Thoracic aorta (tissue), 2 donors: ENCODE data around the gene MACROH2A2. TPM values are rescaled to one million over a fixed set of nuclear protein-coding genes. Genes with fewer than 3 reads are reported as not detected.
"Not testable (repeated sequence)": the region's sequence is repeated elsewhere in the genome, so short reads cannot be mapped to it uniquely, and the experiment has no call there.

ENCODE experiments used
- ATAC-seq: fragments of 150-250 bp; one replicate; pipeline ENCODE4 v1.8.0; 2017; ENCODE audit warnings: low read depth; ENCODE audit not compliant: insufficient number of reproducible peaks, low FRiP score
- DNase-seq: peaks from one replicate; pipeline ENCODE4 v3.0.0-alpha.2; 2020; ENCODE audit warnings: low spot score
- H3K27ac ChIP-seq, 2 donors: fragments of 200-600 bp; sonication (generic); 1 replicate in 1 of 2; 2 replicates in 1 of 2; pipeline ENCODE4 v1.5.1; 2016; ENCODE audit warnings: mild to moderate bottlenecking in 2 of 2, moderate library complexity in 2 of 2
- H3K27me3 ChIP-seq: fragments of 200-600 bp; sonication (generic); replicated peaks from 2 replicates; pipeline ENCODE4 v1.6.0; 2016; ENCODE audit warnings: mild to moderate bottlenecking; ENCODE audit not compliant: insufficient read depth
- H3K36me3 ChIP-seq: fragments of 200-600 bp; sonication (generic); one replicate; pipeline ENCODE4 v1.5.1; 2016
- H3K4me1 ChIP-seq, 2 donors: fragments of 200-600 bp; sonication (generic); 1 replicate in 1 of 2; 2 replicates in 1 of 2; pipeline versions ENCODE4 v1.5.1 to v1.6.0; 2016; ENCODE audit warnings: low read depth in 2 of 2, mild to moderate bottlenecking in 1 of 2; ENCODE audit not compliant: control insufficient read depth in 1 of 2
- H3K4me3 ChIP-seq: fragments of 200-600 bp; sonication (generic); 2 replicates; pipeline ENCODE4 v1.5.1; 2016; ENCODE audit warnings: mild to moderate bottlenecking
- H3K9me3 ChIP-seq: fragments of 200-600 bp; sonication (generic); 2 replicates; pipeline ENCODE4 v1.5.1; 2016
- total RNA-seq, 2 donors: library from RNA; depleted of rRNA; stranded (reverse); fragments of >200 nt; gene quantifications; one replicate each; pipeline versions ENCODE4 v1.1.0 to v1.2.3, GENCODE V29; 2016
- TF ChIP-seq, protein P1 (sequence below): fragments of 200-600 bp; sonication (generic); IDR thresholded peaks from one replicate; pipeline ENCODE4 v1.5.1; 2019; ENCODE audit warnings: antibody characterized with exemption

The MACROH2A2 gene
- total RNA-seq, 2 donors from 2014 or later = 0.68 to 8.5 TPM

DNA sequence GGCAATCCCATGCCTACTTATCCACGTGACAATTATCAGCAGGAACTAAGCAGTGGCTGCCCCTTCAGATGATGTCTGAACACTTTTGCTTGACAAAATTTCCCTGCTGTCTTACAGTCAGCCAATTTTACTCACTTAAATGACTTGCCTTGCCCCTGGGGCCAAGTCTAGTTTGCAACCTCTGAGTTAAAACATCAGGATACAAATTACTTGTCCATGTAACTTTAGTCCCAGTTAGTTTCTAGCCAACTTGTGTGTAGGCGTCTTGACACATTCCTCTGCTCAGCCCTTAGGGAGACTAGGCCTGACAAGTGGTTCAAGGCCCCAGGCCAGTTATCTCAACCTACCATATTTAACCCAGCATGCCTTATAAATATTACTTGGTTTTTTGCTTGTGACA is 105.5 kb downstream of the MACROH2A2 start:
- ATAC-seq (no peak), DNase-seq (no peak)
- Histone ChIP-seq H3K27ac (no peak overlapping the region), H3K27me3 (no peaks in the 10 kb centered on the region), H3K4me3 (no peak overlapping the region), H3K36me3 (peaks cover 42% of the 10 kb centered on the region), H3K9me3 (no peaks in the 10 kb centered on the region), H3K4me1 (peaks cover 15 to 26% of the 10 kb centered on the region in 2 donors)
- TF ChIP-seq, protein P1, sequence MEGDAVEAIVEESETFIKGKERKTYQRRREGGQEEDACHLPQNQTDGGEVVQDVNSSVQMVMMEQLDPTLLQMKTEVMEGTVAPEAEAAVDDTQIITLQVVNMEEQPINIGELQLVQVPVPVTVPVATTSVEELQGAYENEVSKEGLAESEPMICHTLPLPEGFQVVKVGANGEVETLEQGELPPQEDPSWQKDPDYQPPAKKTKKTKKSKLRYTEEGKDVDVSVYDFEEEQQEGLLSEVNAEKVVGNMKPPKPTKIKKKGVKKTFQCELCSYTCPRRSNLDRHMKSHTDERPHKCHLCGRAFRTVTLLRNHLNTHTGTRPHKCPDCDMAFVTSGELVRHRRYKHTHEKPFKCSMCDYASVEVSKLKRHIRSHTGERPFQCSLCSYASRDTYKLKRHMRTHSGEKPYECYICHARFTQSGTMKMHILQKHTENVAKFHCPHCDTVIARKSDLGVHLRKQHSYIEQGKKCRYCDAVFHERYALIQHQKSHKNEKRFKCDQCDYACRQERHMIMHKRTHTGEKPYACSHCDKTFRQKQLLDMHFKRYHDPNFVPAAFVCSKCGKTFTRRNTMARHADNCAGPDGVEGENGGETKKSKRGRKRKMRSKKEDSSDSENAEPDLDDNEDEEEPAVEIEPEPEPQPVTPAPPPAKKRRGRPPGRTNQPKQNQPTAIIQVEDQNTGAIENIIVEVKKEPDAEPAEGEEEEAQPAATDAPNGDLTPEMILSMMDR = no peak

DNA sequence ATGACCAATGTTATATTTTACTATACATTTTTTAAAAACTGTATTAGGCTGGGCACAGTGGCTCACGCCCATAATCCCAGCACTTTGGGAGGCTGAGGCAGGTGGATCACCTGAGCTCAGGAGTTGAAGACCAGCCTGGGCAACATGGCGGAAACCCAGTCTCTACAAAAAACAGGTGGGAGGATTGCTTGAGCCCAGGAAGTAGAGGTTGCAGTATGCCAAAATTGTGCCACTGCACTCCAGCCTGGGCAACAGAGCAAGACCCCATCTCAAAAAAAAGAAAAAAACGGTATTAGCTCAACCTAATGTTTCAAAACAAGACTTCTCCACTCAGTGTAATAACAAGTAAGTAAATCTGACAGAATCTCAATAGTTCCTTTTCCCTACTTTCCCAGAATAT is 106.7 kb downstream of the MACROH2A2 start:
- not testable (repeated sequence) for ATAC-seq, H3K4me3 ChIP-seq, DNase-seq, H3K9me3 ChIP-seq, H3K27ac ChIP-seq, H3K27me3 ChIP-seq
- H3K36me3 ChIP-seq = peaks cover 35% of the 10 kb centered on the region
- peaks cover 26 to 39% of the 10 kb centered on the region in 2 donors for H3K4me1 ChIP-seq

DNA sequence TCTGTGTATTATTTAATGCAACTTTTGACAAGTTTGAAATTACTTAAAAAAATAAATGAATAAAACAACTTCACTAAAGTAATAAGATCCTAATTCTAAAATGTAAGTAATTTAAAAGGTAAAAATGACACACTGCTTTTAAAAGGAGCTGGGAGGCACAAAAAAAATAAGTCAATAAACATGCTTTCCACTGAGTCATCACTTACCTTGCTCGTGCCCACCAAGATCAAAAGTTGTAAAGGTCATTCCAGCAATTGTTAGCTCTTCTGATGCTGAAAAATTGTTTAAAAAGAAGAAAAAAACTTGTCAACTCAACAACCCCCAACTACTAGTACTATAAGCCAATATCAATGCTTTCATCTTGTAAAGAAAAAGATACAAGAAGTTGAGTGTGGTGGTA is 108.2 kb downstream of the MACROH2A2 start:
- no peak for ATAC-seq
- Histone ChIP-seq H3K27me3 (no peaks in the 10 kb centered on the region), H3K4me1 (peaks cover 26 to 39% of the 10 kb centered on the region in 2 donors), H3K9me3 (no peaks in the 10 kb centered on the region), H3K27ac (no peak overlapping the region), H3K4me3 (no peak overlapping the region), H3K36me3 (peaks cover 21% of the 10 kb centered on the region)
- TF ChIP-seq, protein P1 = no peak
- no peak for DNase-seq

Other genes starting within 250 kb of the MACROH2A2 start
- 10 to 100 TPM; 17.1 to 17.9 TPM for gene AIFM2, start 80.0 kb downstream of the MACROH2A2 start, total RNA-seq
- 10 to 100 TPM; 11.4 to 12.2 TPM for gene TYSND1, start 93.9 kb downstream of the MACROH2A2 start, total RNA-seq
- gene SAR1A, start 117.7 kb downstream of the MACROH2A2 start, total RNA-seq = 10 to 100 TPM; 53.2 to 95.0 TPM
- gene PPA1, start 180.6 kb downstream of the MACROH2A2 start, total RNA-seq = 10 to 100 TPM; 55.9 to 76.1 TPM
- gene NPFFR1, start 231.2 kb downstream of the MACROH2A2 start, total RNA-seq = under 1 TPM in 1 of 2 donors, not detected in 1; 0.14 TPM